ENCODE measurements around the gene MR1. TPM values are rescaled to one million over a fixed set of nuclear protein-coding genes. Genes with fewer than 3 reads are reported as not detected.

MR1 gene
- total and polyA plus RNA-seq, 2 of the 13 experiments (the other 11 are each of a cell fraction or from before 2014, with no cell fraction given): 7.7 to 10.4 TPM

DNA sequence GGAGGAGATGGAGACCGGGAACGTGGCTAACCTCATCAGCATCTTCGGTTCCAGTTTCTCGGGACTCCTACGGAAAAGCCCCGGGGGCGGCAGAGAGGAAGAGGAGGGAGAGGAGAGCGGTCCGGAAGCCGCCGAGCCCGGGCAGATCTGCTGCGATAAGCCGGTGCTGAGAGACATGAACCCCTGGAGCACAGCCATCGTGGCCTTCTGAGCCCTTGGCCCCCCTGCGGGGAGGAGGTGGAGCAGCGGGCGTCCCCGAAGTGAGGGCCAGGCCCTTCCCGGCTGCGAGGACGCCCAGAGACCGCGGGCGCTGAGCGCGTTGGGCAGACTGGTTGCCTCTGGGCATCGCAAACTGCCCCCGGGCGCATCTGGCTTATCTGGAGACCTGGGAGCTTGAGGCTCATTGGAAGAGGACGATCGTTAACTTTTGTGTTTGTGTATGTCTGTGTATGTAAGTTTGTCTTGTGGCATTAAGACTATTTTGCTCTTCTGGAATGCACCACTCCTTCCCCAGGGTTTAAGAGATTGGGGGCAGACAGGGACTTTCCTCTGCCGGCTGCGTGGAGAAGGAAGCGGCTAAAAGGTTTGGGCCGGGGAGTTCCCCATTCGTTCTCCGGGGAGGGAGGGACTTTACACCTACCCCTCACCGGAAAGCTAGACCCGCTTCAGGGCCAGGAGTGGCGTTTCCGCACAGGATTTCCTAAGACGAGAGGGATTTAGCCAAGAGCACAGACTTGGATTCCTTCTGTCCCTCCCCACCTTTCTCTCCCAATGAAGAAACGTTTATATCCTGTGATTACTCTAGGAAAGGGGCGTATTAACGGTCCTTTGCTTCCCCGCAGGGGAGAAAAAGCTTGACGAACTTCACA, 56.1 kb downstream of the MR1 start (continued):
- TF ChIP-seq ZFP36L1 (CRISPR knock-in tag; IDR thresholded peaks at IDR 0.05) (no peak), ZNF318 (CRISPR knock-in tag; IDR thresholded peaks at IDR 0.05) (no peak), FOXC1 (CRISPR knock-in tag; IDR thresholded peaks at IDR 0.05; ENCODE audit: borderline replicate concordance) (0 out of 2 replicates have a peak, but pooled peaks have one; percentile 37), TGIF2 (CRISPR knock-in tag; IDR thresholded peaks at IDR 0.05) (no peak), TCF12 (IDR thresholded peaks at IDR 0.05) (no peak), TCF12 (CRISPR knock-in tag; IDR thresholded peaks at IDR 0.05) (no peak), ZNF841 (CRISPR knock-in tag; IDR thresholded peaks at IDR 0.05; ENCODE audit: borderline replicate concordance) (no peak), ZNF563 (CRISPR knock-in tag; IDR thresholded peaks at IDR 0.05) (no peak), ZNF367 (CRISPR knock-in tag; IDR thresholded peaks at IDR 0.05; ENCODE audit: borderline replicate concordance) (no peak), CC2D1A (CRISPR knock-in tag; IDR thresholded peaks at IDR 0.05) (no peak), SRF (IDR thresholded peaks at IDR 0.05; ENCODE audit: low read depth, low read length) (no peak), HNF4A (CRISPR knock-in tag; IDR thresholded peaks at IDR 0.05) (no peak)
- TF ChIP-seq, protein P1, sequence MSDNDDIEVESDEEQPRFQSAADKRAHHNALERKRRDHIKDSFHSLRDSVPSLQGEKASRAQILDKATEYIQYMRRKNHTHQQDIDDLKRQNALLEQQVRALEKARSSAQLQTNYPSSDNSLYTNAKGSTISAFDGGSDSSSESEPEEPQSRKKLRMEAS (IDR thresholded peaks at IDR 0.05): peak; percentile 45; the same call in 1 of the 2 replicates
- TF ChIP-seq, protein P2, sequence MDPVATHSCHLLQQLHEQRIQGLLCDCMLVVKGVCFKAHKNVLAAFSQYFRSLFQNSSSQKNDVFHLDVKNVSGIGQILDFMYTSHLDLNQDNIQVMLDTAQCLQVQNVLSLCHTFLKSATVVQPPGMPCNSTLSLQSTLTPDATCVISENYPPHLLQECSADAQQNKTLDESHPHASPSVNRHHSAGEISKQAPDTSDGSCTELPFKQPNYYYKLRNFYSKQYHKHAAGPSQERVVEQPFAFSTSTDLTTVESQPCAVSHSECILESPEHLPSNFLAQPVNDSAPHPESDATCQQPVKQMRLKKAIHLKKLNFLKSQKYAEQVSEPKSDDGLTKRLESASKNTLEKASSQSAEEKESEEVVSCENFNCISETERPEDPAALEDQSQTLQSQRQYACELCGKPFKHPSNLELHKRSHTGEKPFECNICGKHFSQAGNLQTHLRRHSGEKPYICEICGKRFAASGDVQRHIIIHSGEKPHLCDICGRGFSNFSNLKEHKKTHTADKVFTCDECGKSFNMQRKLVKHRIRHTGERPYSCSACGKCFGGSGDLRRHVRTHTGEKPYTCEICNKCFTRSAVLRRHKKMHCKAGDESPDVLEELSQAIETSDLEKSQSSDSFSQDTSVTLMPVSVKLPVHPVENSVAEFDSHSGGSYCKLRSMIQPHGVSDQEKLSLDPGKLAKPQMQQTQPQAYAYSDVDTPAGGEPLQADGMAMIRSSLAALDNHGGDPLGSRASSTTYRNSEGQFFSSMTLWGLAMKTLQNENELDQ (CRISPR knock-in tag; IDR thresholded peaks at IDR 0.05; ENCODE audit: borderline replicate concordance): peak; percentile 49; the same call in 1 of the 2 replicates
- TF ChIP-seq, protein P3, sequence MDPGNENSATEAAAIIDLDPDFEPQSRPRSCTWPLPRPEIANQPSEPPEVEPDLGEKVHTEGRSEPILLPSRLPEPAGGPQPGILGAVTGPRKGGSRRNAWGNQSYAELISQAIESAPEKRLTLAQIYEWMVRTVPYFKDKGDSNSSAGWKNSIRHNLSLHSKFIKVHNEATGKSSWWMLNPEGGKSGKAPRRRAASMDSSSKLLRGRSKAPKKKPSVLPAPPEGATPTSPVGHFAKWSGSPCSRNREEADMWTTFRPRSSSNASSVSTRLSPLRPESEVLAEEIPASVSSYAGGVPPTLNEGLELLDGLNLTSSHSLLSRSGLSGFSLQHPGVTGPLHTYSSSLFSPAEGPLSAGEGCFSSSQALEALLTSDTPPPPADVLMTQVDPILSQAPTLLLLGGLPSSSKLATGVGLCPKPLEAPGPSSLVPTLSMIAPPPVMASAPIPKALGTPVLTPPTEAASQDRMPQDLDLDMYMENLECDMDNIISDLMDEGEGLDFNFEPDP (CRISPR knock-in tag; conservative IDR thresholded peaks at IDR 0.05): no peak
